HepG2 (cell line): Measurements from ENCODE around the gene CEBPB. TPM values are rescaled to one million over a fixed set of nuclear protein-coding genes. Genes with fewer than 3 reads are reported as not detected.
A peak's percentile ranks its signal among the peaks of the same experiment; 100 is the strongest.

Experiments
- CEBPZ ChIP-seq: IDR thresholded peaks from 2 replicates; pipeline ENCODE4 v1.6.1; 2012; ENCODE audit warnings: low read length, improper control_type of control experiment
- CREB3 ChIP-seq: sonication (generic); formaldehyde crosslinking; IDR thresholded peaks from 2 replicates; pipeline ENCODE4 v1.5.0; 2020; ENCODE audit warnings: missing genetic modification reagents
- HNRNPLL ChIP-seq: fragments of 200-400 bp; formaldehyde crosslinking; IDR thresholded peaks from 2 replicates; pipeline ENCODE4 v1.6.1; 2017; ENCODE audit warnings: mild to moderate bottlenecking, low read depth, low read length; ENCODE audit not compliant: poor library complexity, severe bottlenecking
- HOXA9 ChIP-seq: sonication (generic); formaldehyde crosslinking; IDR thresholded peaks from 2 replicates; pipeline ENCODE4 v1.8.1; 2022; ENCODE audit warnings: missing genetic modification reagents, mild to moderate bottlenecking, moderate library complexity, borderline replicate concordance
- KLF12 ChIP-seq: sonication (generic); formaldehyde crosslinking; IDR thresholded peaks from 2 replicates; pipeline ENCODE4 v1.4.0; 2020; ENCODE audit warnings: missing genetic modification reagents, borderline replicate concordance
- NR1H2 ChIP-seq: sonication (generic); formaldehyde crosslinking; IDR thresholded peaks from 2 replicates; pipeline ENCODE4 v1.8.1; 2022; ENCODE audit warnings: low read depth, missing genetic modification reagents, borderline replicate concordance
- NR2C2 ChIP-seq: sonication (generic); formaldehyde crosslinking; IDR thresholded peaks from 2 replicates; pipeline ENCODE4 v1.4.0; 2020; ENCODE audit warnings: missing genetic modification reagents, mild to moderate bottlenecking, moderate library complexity, borderline replicate concordance
- PCBP2 ChIP-seq: fragments of 200-400 bp; formaldehyde crosslinking; optimal IDR thresholded peaks from 2 replicates; pipeline ENCODE3; 2018; ENCODE audit warnings: low read length, low read depth; ENCODE audit not compliant: poor library complexity, severe bottlenecking
- SMC3 ChIP-seq: IDR thresholded peaks from 2 replicates; pipeline ENCODE4 v1.6.1; 2011; ENCODE audit warnings: low read length, improper control_type of control experiment
- ZNF207 ChIP-seq: fragments of 450-650 bp; IDR thresholded peaks from 2 replicates; pipeline ENCODE4 v1.6.1; 2016; ENCODE audit warnings: antibody characterized with exemption, borderline replicate concordance
- ZNF557 ChIP-seq: sonication (generic); formaldehyde crosslinking; IDR thresholded peaks from 2 replicates; pipeline ENCODE4 v1.4.0; 2020; ENCODE audit warnings: missing genetic modification reagents
- ZNF563 ChIP-seq: sonication (generic); formaldehyde crosslinking; IDR thresholded peaks from 2 replicates; pipeline ENCODE4 v1.8.0; 2022; ENCODE audit warnings: mild to moderate bottlenecking, moderate library complexity, missing genetic modification reagents
- ZNF773 ChIP-seq: sonication (generic); formaldehyde crosslinking; IDR thresholded peaks from 2 replicates; pipeline ENCODE4 v1.4.0; 2020; ENCODE audit warnings: missing genetic modification reagents, borderline replicate concordance
- ZNF83 ChIP-seq: sonication (generic); formaldehyde crosslinking; IDR thresholded peaks from 2 replicates; pipeline ENCODE4 v1.4.0; 2020; ENCODE audit warnings: missing genetic modification reagents, mild to moderate bottlenecking, borderline replicate concordance
- polyA plus RNA-seq, 8 experiments: library from polyadenylated mRNA; depleted of rRNA in 3 of 8; stranded (reverse) in 7 of 8; unstranded in 1 of 8; fragments of >200 nt; fragmentation: Illumina TruSeq in 4 of 8; extraction: Trizol in 4 of 8; gene quantifications; 2 replicates each; pipeline versions ENCODE4 v1.2.1 to v1.2.3, GENCODE V29; 2011 to 2016; ENCODE audit warnings: low read depth in 4 of 8, missing spikeins in 1 of 8, mixed read lengths in 1 of 8; ENCODE audit not compliant: insufficient read depth in 1 of 8
- total RNA-seq, 5 experiments: library from RNA; depleted of rRNA; stranded (reverse); fragments of >200 nt; fragmentation: Illumina TruSeq; extraction: Trizol; gene quantifications; 2 replicates each; pipeline ENCODE4 v1.2.3, GENCODE V29; 2016; ENCODE audit warnings: low read depth in 1 of 5
- TF ChIP-seq, protein P1 (sequence below): sonication (generic); formaldehyde crosslinking; IDR thresholded peaks from 2 replicates; pipeline ENCODE4 v1.4.0; 2020; ENCODE audit warnings: mild to moderate bottlenecking, missing genetic modification reagents
- TF ChIP-seq, protein P2 (sequence below): IDR thresholded peaks from 2 replicates; pipeline ENCODE4 v1.6.1; 2016; ENCODE audit warnings: low read depth, control low read depth
- TF ChIP-seq, protein P3 (sequence below): sonication (generic); formaldehyde crosslinking; IDR thresholded peaks from 2 replicates; pipeline ENCODE4 v1.5.0; 2020; ENCODE audit warnings: mild to moderate bottlenecking, low read depth, missing genetic modification reagents, borderline replicate concordance
- TF ChIP-seq, protein P4 (sequence below): sonication (generic); formaldehyde crosslinking; IDR thresholded peaks from 2 replicates; pipeline ENCODE4 v1.9.0; 2021; ENCODE audit warnings: missing genetic modification reagents, borderline replicate concordance

Gene CEBPB
- total and polyA plus RNA-seq, 2 of the 13 experiments (the other 11 are each of a cell fraction or from before 2014, with no cell fraction given) = 18.5 to 28.2 TPM

GRCh38 chr20:50191065-50191543 is 474 bp downstream of the CEBPB start (continued):
- TF ChIP-seq CREB3 (CRISPR knock-in tag) (no peak; the same call in 1 of the 2 replicates), ZNF83 (no peak), ZNF563 (no peak; the same call in 1 of the 2 replicates), ZNF773 (CRISPR knock-in tag) (0 out of 2 replicates have a peak, but pooled peaks have one; percentile 6), HOXA9 (peak; percentile 11; the same call in 1 of the 2 replicates), ZNF557 (CRISPR knock-in tag) (no peak), NR2C2 (CRISPR knock-in tag) (no peak), HNRNPLL (no peak), NR1H2 (CRISPR knock-in tag) (no peak), SMC3 (no peak), PCBP2 (no peak), CEBPZ (no peak), ZNF207 (no peak), KLF12 (CRISPR knock-in tag) (peak; percentile 82)
- TF ChIP-seq, protein P1, sequence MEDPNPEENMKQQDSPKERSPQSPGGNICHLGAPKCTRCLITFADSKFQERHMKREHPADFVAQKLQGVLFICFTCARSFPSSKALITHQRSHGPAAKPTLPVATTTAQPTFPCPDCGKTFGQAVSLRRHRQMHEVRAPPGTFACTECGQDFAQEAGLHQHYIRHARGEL = no peak
- TF ChIP-seq, protein P2, sequence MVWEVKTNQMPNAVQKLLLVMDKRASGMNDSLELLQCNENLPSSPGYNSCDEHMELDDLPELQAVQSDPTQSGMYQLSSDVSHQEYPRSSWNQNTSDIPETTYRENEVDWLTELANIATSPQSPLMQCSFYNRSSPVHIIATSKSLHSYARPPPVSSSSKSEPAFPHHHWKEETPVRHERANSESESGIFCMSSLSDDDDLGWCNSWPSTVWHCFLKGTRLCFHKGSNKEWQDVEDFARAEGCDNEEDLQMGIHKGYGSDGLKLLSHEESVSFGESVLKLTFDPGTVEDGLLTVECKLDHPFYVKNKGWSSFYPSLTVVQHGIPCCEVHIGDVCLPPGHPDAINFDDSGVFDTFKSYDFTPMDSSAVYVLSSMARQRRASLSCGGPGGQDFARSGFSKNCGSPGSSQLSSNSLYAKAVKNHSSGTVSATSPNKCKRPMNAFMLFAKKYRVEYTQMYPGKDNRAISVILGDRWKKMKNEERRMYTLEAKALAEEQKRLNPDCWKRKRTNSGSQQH (CRISPR knock-in tag) = peak; percentile 27
- TF ChIP-seq, protein P3, sequence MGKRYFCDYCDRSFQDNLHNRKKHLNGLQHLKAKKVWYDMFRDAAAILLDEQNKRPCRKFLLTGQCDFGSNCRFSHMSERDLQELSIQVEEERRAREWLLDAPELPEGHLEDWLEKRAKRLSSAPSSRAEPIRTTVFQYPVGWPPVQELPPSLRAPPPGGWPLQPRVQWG = 0 out of 2 replicates have a peak, but pooled peaks have one; percentile 32
- TF ChIP-seq, protein P4, sequence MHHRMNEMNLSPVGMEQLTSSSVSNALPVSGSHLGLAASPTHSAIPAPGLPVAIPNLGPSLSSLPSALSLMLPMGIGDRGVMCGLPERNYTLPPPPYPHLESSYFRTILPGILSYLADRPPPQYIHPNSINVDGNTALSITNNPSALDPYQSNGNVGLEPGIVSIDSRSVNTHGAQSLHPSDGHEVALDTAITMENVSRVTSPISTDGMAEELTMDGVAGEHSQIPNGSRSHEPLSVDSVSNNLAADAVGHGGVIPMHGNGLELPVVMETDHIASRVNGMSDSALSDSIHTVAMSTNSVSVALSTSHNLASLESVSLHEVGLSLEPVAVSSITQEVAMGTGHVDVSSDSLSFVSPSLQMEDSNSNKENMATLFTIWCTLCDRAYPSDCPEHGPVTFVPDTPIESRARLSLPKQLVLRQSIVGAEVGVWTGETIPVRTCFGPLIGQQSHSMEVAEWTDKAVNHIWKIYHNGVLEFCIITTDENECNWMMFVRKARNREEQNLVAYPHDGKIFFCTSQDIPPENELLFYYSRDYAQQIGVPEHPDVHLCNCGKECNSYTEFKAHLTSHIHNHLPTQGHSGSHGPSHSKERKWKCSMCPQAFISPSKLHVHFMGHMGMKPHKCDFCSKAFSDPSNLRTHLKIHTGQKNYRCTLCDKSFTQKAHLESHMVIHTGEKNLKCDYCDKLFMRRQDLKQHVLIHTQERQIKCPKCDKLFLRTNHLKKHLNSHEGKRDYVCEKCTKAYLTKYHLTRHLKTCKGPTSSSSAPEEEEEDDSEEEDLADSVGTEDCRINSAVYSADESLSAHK (CRISPR knock-in tag) = no peak
